GM19239 (cell line): ENCODE measurements around the gene MTUS2.

Source experiments
- DNase-seq: peaks from one replicate; pipeline ENCODE4 v3.0.0; 2011; ENCODE audit warnings: low spot score; ENCODE audit not compliant: insufficient read length
- FAIRE-seq: peaks from 2 replicates; lab custom pipeline; 2011; peaks lifted over from hg19 to GRCh38; lab: Jason Lieb, UNC

MTUS2 gene

DNA sequence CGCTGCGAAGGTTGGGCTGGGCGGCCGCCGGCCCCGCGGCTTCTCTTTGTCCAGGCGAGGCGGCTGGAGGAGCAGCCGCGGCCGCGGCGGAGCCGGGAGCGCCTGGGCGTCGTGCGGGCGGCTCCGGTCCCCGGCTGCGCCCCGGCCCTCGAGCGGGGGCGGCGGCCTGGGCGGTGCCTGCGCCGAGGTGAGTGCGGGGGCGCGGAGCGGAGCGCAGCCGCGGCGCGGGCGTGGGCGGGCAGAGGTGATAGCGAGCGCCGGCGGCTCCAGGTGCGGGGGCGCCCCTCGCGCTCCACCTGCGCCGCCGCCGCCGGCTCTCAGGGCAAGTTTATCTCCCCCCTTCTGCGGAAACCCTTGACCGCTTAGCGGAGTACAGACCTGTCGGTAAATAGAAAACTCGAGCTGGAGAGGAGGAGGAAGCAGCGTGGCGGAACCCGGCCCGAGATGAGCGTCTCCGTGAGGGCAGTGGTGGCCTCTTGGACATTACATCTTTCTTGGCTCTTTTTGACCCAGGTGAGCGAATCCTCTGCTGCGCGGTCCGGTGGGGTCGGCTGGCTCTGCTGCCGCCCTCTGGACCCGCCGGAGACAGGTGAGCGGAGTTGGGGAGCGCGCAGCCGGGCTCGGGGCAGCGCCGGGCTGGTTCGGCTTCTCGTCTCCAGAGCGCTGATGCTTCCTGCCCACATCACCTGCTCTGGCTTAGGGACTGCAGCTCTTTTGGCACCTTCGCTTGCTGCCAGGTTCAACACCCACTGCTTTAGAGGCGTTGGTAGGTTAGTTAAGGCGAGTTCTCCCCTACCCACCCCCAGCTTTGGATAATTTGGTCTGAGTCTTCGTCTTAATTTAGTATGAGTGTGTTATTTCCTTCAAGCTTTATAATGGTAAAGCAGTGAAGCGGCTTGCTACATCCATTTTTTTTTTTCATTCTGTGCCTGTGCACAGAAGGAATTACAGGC lies at the start of gene MTUS2:
TSS of gene MTUS2 (plus strand) at position 241 of the 953 bp plus-strand sequence.
- DNase-seq: peak; percentile 25
- FAIRE-seq: no peak

DNA sequence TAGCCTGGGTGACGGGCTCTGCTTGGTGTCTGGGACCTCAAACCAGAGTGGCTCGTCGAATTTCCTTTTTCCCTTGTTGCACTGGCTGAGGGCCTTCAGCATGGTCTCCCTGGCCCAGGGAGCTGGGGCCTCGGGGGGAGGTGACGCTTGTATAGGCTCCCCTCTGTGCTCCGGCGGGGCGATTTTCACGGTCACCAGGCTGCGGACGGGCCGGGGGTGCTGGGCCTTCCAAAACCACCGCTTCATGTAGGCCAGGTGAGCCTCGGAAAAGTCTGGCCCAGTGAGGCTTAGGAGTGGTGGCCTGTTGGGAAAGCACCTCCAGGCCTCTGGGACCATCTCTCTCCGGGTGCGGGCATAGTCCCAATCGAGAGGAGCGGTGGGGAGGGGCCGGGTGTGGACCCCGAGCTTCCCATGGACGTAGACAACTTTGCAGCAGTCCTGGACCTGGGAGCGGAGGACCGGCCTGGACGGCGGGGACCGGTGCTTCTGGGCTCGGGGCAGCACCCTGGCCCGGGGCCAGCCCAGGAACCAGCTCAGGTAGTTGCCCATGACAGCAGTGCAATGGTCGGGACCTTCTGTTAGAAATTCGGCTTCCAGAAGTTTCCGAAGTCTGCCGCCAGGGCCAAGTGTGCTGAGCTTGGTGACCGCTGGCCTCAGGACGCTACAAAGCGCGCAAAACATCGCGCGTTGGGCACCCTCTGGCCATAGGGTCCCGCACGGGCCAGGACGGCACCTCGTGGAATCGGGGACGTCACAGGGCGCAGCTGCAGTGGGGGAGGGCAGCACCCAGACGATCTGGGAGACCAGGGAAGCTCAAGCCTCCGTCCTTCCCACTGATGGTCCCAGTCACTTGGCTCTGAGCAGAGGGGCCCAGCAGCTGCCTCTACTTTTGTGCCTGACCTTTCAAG lies 41.6 kb upstream of the MTUS2 start:
- DNase-seq: no peak
- no peak for FAIRE-seq

DNA sequence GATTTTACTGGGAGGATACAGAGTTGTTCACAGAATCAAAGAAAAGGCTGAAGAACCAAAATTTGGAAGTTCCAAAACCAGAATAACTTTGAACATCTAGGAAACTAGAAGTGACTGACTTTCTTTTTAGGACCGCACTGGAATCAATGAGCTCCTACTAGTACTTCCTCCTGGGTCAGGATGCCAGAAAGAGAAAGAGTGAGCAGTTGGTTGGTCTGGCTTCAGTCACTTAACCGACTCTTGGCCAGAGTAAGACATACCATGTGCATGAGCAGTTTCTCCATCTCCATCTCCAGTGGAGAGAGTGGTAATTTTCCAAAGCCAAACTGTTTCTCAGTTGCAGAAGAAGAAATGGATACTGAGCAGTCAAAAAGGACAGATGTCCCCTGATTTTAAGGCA lies 27.1 kb upstream of the MTUS2 start:
- FAIRE-seq: no peak

GRCh38 chr13:28794396-28794795 lies 25.7 kb upstream of the MTUS2 start:
- FAIRE-seq (no peak), DNase-seq (no peak)

More for the DNA sequence above, 27.1 kb upstream of the MTUS2 start:
- DNase-seq: no peak

- no peak for DNase-seq
- no peak for FAIRE-seq
Observed at GRCh38 chr13:28796938-28797257, 23.2 kb upstream of the MTUS2 start.

GRCh38 chr13:28805193-28805819 lies 14.8 kb upstream of the MTUS2 start:
- FAIRE-seq: no peak
- no peak for DNase-seq

- no peak for FAIRE-seq
- DNase-seq: no peak
Observed at GRCh38 chr13:28817204-28817603, 2.9 kb upstream of the MTUS2 start.

GRCh38 chr13:28819046-28819730 lies 951 bp upstream of the MTUS2 start:
- no peak for FAIRE-seq
- peak; percentile 19 for DNase-seq

DNA sequence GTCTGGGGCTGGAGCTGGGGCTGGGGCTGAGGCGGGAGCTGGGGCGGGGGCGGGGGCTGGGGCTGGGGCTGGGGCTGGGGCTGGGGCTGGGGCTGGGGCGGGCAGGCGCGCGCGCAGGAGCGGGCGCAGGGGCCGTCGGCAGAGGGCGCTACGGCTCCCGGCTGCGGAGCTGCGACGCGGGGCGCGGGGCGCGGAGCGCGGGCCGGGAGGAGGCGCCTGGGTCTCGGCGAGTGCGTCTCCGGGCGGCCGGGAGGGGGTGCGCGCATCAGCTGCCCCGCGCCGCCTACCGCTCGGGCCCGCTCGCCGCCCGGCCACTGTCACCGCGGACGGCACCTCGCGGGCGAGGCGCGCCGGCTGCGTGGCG lies 422 bp upstream of the MTUS2 start:
- DNase-seq (peak; percentile 79), FAIRE-seq (no peak)

DNA sequence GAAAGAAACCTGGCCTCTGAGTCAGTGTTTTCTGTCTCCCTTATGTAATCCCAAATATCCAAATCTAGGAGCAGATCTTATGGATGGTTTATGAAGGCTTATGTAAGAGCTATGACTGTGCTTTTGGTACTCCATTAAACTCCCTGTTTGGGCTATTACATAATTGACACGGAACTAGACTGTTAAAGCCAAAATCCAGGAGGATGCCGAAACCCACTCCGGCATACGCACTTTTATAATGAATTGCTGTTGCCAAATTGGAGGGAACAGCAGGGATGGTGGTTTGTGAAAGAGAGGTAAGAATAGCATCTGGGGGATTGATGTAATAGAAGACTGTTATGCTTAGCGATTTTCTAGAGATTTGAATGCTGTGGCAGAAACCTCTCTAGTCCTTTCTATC lies 2.0 kb downstream of the MTUS2 start:
- FAIRE-seq: no peak
- DNase-seq: no peak

DNA sequence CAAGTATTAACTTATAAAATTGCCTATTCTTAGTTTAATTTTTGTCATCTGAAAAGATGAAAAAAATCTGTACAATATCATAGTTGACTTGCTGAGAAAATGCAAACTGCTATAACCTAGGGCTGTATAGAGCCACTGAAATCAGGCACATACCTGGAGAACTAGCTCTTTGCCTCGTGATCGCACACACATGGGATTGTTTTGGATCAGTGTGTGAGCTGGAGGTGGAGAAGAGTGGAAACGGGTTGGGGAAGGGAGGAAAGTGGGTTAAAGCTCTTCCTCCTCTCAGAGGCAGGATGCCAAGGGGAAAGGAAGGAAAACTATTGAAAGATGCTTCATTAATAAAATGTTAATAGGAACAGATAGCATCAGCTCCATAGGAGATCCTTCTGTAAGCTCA lies 2.7 kb downstream of the MTUS2 start:
- no peak for FAIRE-seq
- no peak for DNase-seq

DNA sequence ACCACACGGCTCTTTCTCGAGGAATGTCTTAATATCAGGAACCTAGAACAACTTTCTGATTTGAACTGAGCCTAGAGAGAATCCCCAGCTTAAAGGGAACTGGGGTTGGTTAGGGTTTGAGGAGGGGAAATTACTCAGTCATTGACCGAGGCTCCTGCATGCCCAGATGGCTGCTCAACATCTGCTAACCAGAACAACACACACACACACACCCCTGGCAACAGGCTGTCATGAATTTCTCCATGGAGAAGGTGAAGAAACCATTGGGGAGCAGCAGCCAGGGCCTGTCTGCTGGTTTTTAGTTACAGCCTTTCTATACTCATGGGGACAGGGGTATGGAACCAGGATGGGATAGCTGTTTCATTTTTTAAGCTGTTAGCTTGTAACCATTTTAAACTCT lies 5.2 kb downstream of the MTUS2 start:
- FAIRE-seq: no peak

DNA sequence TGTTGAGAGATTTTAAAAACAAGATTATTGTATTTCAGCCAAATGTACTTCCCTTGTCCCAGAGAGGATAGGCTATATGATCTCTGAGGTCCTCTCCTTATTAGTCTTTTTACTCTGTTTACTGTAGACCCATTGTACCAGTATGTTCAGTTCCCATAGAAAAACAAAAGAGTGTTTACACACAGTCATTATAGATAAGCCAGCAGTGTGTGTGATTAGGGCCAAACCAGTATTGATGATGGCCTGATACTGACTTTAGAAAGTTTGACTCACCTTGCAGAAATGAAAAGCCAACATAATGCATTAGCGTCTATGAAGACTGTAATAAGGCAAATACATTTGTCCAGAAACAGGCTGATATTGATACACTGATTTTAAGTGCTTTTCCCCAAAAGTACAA lies 6.2 kb downstream of the MTUS2 start:
- DNase-seq (no peak), FAIRE-seq (no peak)

More for the DNA sequence above, 5.2 kb downstream of the MTUS2 start:
- no peak for DNase-seq

DNA sequence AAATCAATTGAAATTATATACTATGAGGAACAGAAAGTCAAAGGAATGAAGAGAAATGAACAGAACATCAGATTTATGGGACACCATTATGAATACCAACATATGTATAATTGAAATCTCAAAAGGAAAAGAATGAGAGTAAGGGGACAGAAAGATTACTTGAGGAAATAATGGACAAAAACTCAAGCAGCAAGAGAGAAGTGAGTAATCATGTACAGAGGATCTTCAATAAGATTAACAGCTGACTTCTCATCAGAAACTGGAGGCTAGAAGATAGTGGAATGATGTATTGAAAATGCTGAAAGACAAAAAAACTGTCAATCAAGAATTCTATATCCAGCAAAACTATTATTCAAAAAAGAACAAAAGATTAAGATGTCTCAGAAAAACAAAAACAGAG lies 10.4 kb downstream of the MTUS2 start:
- no peak for FAIRE-seq
- DNase-seq: no peak

DNA sequence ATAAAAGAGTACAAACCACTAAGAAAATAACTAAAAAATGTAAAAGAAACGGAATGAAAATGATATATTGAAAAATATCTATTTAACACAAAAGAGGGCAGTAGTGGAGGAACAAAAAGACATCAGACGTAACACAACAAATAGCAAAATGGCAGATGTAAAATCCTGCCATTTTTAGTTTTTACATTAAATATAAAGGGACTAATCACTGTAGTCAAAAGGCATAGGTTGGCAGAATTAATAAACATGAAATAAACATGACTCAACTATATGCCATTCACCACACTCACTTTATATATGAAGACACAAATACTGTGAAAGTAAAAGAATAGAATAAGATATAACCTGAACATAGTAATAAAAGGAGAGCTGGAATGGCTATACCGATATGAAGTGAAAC lies 11.0 kb downstream of the MTUS2 start:
- FAIRE-seq: no peak
- DNase-seq: no peak

DNA sequence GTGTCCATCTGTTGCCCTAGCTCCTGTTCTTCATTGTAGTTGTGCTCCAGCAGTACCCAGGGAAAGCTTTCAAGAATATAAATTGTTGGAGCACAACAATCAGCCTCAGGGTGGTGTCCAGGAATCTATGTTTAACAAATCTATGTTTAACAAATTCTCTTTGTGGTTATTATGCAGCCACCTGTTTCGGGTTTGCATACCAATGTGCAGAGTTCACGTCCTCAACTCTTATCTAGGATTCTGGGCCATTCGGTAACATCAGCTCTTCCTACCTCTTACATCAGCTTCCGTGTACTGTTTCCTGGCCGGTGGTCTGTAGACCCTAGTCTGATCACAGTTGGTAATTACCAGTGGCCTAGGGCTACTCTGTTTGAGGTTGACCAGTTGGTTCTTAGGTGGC lies 17.0 kb downstream of the MTUS2 start:
- DNase-seq (no peak), FAIRE-seq (no peak)

DNA sequence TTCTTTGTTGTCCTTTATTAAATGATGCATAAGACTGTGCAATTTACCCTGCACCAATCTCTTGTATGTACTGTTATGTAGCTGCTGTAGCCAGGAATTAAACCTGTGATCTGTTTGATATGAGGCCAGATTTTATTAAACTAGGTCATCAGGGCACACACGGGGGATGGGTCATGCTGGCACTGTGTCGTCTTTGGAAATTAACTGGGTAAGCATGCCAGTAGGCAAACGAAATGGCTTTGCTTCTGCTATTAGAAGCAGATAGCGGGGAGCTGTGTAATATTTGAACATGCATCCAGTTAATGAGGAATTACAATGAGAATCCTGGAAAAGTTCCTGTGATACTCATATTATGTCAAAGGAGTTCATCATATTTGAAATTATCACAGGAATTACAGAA lies 23.5 kb downstream of the MTUS2 start:
- DNase-seq (no peak), FAIRE-seq (no peak)

DNA sequence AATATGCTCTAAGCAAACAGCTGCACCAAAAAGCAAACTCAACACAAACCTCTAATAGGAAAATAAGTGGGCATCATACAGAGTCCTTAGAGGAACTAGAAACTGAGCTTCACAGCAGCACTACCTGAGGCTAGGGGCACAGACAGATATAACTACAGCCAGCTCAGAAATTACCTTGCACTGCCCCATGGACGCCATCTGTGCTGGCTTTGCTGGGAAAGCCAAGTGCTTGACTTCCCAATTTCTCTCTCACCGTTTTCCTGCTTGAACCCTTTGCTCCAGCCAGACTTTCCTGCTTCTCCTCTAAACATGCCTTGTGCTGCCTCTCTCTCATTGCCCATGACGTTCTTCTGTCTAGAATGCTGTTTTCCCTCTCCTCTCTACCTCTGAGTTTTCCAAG lies 29.3 kb downstream of the MTUS2 start:
- DNase-seq (no peak), FAIRE-seq (no peak)

DNA sequence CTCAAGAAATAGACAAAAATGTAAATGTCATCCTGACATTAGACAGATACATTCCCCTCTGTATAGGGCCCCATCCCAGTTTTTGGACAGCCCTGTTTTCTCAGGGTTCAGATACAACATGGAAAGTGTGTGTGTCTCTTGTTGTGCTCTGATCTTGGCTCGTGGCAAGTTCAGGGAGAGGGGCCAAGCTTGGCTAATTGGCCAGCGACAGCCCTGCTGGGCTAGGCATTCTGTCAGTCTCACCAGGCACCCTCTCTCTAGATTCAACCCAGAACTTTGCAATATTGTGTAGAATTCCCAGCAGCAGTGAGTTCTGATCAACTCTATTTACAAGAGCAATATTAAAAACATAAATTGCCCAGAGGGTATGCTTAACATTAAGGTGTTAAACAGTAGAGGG lies 30.1 kb downstream of the MTUS2 start:
- FAIRE-seq: no peak
- no peak for DNase-seq

GRCh38 chr13:28851422-28851821 lies 31.3 kb downstream of the MTUS2 start:
- DNase-seq (no peak), FAIRE-seq (no peak)
